A549 (cell line): ENCODE measurements around the gene SLC26A9. TPM values are rescaled to one million over a fixed set of nuclear protein-coding genes. Genes with fewer than 3 reads are reported as not detected.

ENCODE experiments used
- ATAC-seq, 2 experiments: fragments of 200-7000 bp in 1 of 2; fragments of >200 bp in 1 of 2; cut with Nextera tagmentation in 1 of 2; cut with Tn5 transposase in 1 of 2; 3 replicates each; pipeline versions ENCODE4 v1.8.0 to v1.9.1; 2018 to 2020; ENCODE audit warnings: mild to moderate bottlenecking in 1 of 2, moderate library complexity in 1 of 2
- CTCF ChIA-PET: fragments of 300-600 bp; sonication (Branson Sonifier 250); formaldehyde crosslinking; extraction: SDS; loops from one replicate; lab custom pipeline; 2021; ENCODE audit warnings: antibody characterized with exemption, inconsistent platforms; lab: Yijun Ruan, JAX
- POLR2A ChIA-PET: fragments of 350-600 bp; formaldehyde crosslinking; extraction: SDS; loops from one replicate; lab custom pipeline; 2021; ENCODE audit warnings: antibody characterized with exemption, inconsistent platforms; lab: Yijun Ruan, JAX
- DNase-seq, 2 experiments: peaks; one replicate each; pipeline versions ENCODE4 v3.0.0 to v3.0.0-alpha.2; 2011 to 2016; ENCODE audit warnings: low read depth in 1 of 2, low spot score in 1 of 2
- FAIRE-seq: peaks from 2 replicates; lab custom pipeline; 2011; peaks lifted over from hg19 to GRCh38; lab: Jason Lieb, UNC
- H3K27ac ChIP-seq, 2 experiments: fragments of >200 bp; sonication (Bioruptor Twin); formaldehyde crosslinking; 3 replicates each; pipeline ENCODE4 v1.5.1; 2016 to 2017
- H3K4me1 ChIP-seq: fragments of >200 bp; sonication (Bioruptor Twin); formaldehyde crosslinking; 3 replicates; pipeline ENCODE4 v1.6.1; 2016
- H3K4me2 ChIP-seq: fragments of >200 bp; sonication (Bioruptor Twin); formaldehyde crosslinking; 3 replicates; pipeline ENCODE4 v1.6.1; 2016
- H3K4me3 ChIP-seq: fragments of >200 bp; sonication (Bioruptor Twin); formaldehyde crosslinking; 3 replicates; pipeline ENCODE4 v1.5.1; 2016
- H3K9me3 ChIP-seq: fragments of >200 bp; sonication (Bioruptor Twin); formaldehyde crosslinking; 3 replicates; pipeline ENCODE4 v1.6.1; 2016
- CEBPB ChIP-seq, 2 experiments: fragments of >200 bp in 1 of 2; sonication (Bioruptor Twin) in 1 of 2; formaldehyde crosslinking in 1 of 2; IDR thresholded peaks; 2 replicates each; pipeline ENCODE4 v1.6.1; 2012 to 2016
- EHF ChIP-seq: fragments of 250-450 bp; sonication (Bioruptor Pico); IDR thresholded peaks from 2 replicates; pipeline ENCODE4 v1.5.0; 2020; ENCODE audit warnings: mild to moderate bottlenecking
- EP300 ChIP-seq, 2 experiments: fragments of >200 bp; sonication (Bioruptor Twin); formaldehyde crosslinking; IDR thresholded peaks; 2 replicates in 1 of 2; 3 replicates in 1 of 2; pipeline ENCODE4 v1.6.1; 2016 to 2017
- ESRRA ChIP-seq: fragments of 150-350 bp; IDR thresholded peaks from 2 replicates; pipeline ENCODE4 v1.6.1; 2014; ENCODE audit warnings: mild to moderate bottlenecking, low read length, borderline replicate concordance
- FOSB ChIP-seq: fragments of 250-450 bp; sonication (Bioruptor Pico); IDR thresholded peaks from 2 replicates; pipeline ENCODE4 v1.5.0; 2020; ENCODE audit warnings: mild to moderate bottlenecking, moderate library complexity
- FOSL2 ChIP-seq, 2 experiments: fragments of 450-650 bp in 1 of 2; fragments of >200 bp in 1 of 2; sonication (Bioruptor Twin) in 1 of 2; formaldehyde crosslinking; IDR thresholded peaks; 2 replicates each; pipeline versions ENCODE4 v1.5.0 to v1.6.1; 2016 to 2020; ENCODE audit warnings: mild to moderate bottlenecking in 1 of 2, moderate library complexity in 1 of 2
- FOXS1 ChIP-seq: fragments of 250-450 bp; sonication (Bioruptor Pico); IDR thresholded peaks from 2 replicates; pipeline ENCODE4 v1.5.0; 2020; ENCODE audit warnings: mild to moderate bottlenecking, moderate library complexity
- HEYL ChIP-seq: fragments of 250-450 bp; sonication (Bioruptor Pico); IDR thresholded peaks from 2 replicates; pipeline ENCODE4 v1.8.0; 2021; ENCODE audit warnings: mild to moderate bottlenecking, moderate library complexity
- HOXA7 ChIP-seq: fragments of 250-450 bp; sonication (Bioruptor Pico); IDR thresholded peaks from 2 replicates; pipeline ENCODE4 v1.5.0; 2020; ENCODE audit warnings: mild to moderate bottlenecking, moderate library complexity
- HOXB13 ChIP-seq: fragments of 250-450 bp; sonication (Bioruptor Pico); IDR thresholded peaks from 2 replicates; pipeline ENCODE4 v1.5.0; 2020; ENCODE audit warnings: low read depth, mild to moderate bottlenecking, moderate library complexity
- MAFK ChIP-seq: fragments of 450-650 bp; IDR thresholded peaks from 2 replicates; pipeline ENCODE4 v1.6.1; 2014; ENCODE audit not compliant: partially characterized antibody
- MAZ ChIP-seq: fragments of 150-350 bp; IDR thresholded peaks from 2 replicates; pipeline ENCODE4 v1.6.1; 2014; ENCODE audit warnings: antibody characterized with exemption, low read depth, low read length, borderline replicate concordance
- NFE2L2 ChIP-seq: fragments of 150-350 bp; conservative IDR thresholded peaks from 2 replicates; pipeline ENCODE4 v1.6.1; 2014; ENCODE audit warnings: low read length
- NPAS2 ChIP-seq: fragments of 250-450 bp; sonication (Bioruptor Pico); IDR thresholded peaks from 2 replicates; pipeline ENCODE4 v1.8.0; 2022; ENCODE audit warnings: mild to moderate bottlenecking, moderate library complexity, borderline replicate concordance
- NR3C1 ChIP-seq: fragments of >200 bp; sonication (Bioruptor Twin); formaldehyde crosslinking; IDR thresholded peaks from 3 replicates; pipeline ENCODE4 v1.6.1; 2017
- RARB ChIP-seq: fragments of 250-450 bp; sonication (Bioruptor Pico); IDR thresholded peaks from 2 replicates; pipeline ENCODE4 v1.8.0; 2021; ENCODE audit warnings: mild to moderate bottlenecking, moderate library complexity
- RCOR1 ChIP-seq: fragments of 150-350 bp; IDR thresholded peaks from 2 replicates; pipeline ENCODE4 v1.6.1; 2014; ENCODE audit warnings: antibody characterized with exemption, low read length, low read depth
- REST ChIP-seq: fragments of 200-600 bp; sonication (generic); IDR thresholded peaks from 2 replicates; pipeline ENCODE4 v1.6.1; 2016; ENCODE audit warnings: antibody characterized with exemption, mild to moderate bottlenecking, moderate library complexity
- SMC3 ChIP-seq: fragments of >200 bp; sonication (Bioruptor Twin); formaldehyde crosslinking; IDR thresholded peaks from 3 replicates; pipeline ENCODE4 v1.6.1; 2018; ENCODE audit warnings: inconsistent platforms
- TFCP2L1 ChIP-seq: fragments of 250-450 bp; sonication (Bioruptor Pico); IDR thresholded peaks from 2 replicates; pipeline ENCODE4 v1.5.0; 2021; ENCODE audit warnings: mild to moderate bottlenecking
- TP53 ChIP-seq: fragments of 250-450 bp; sonication (Bioruptor Pico); IDR thresholded peaks from 2 replicates; pipeline ENCODE4 v1.5.0; 2021; ENCODE audit warnings: mild to moderate bottlenecking, moderate library complexity
- USF2 ChIP-seq: fragments of 450-650 bp; IDR thresholded peaks from 2 replicates; pipeline ENCODE4 v1.6.1; 2014; ENCODE audit warnings: antibody characterized with exemption
- ZNF302 ChIP-seq: fragments of 250-450 bp; sonication (Bioruptor Pico); IDR thresholded peaks from 2 replicates; pipeline ENCODE4 v1.9.0; 2021; ENCODE audit warnings: inconsistent platforms, mild to moderate bottlenecking, moderate library complexity
- WGBS: methylation state at CpG from one replicate; pipeline ENCODE4 v1.1.6; 2017; ENCODE audit errors: missing lambda C conversion rate; 5-methylcytosine and 5-hydroxymethylcytosine counted together
- polyA plus RNA-seq, 4 experiments: library from polyadenylated mRNA; depleted of rRNA in 3 of 4; stranded (reverse); fragments of >200 nt; fragmentation: RNase III in 1 of 4; extraction: RNeasy Plus Mini Kit Qiagen cat#74134 plus additional on column Dnase treatment in 1 of 4; gene quantifications; 2 replicates in 3 of 4; 3 replicates in 1 of 4; pipeline ENCODE4 v1.2.3, GENCODE V29; 2011 to 2017
- TF ChIP-seq, protein P1 (sequence below): fragments of >200 bp; sonication (Bioruptor Twin); formaldehyde crosslinking; IDR thresholded peaks from 3 replicates; pipeline ENCODE4 v1.5.1; 2016
- TF ChIP-seq, protein P2 (sequence below): fragments of >200 bp; sonication (Bioruptor Twin); formaldehyde crosslinking; IDR thresholded peaks from 2 replicates; pipeline ENCODE4 v1.6.1; 2016

The SLC26A9 gene
- polyA plus RNA-seq, 2 of the 4 experiments (the other 2 are of a cell fraction) = 0.18 to 0.98 TPM

GRCh38 chr1:205922806-205923205 is 20.4 kb downstream of the SLC26A9 start:
- ChIA-PET CTCF (interaction anchor here (1.0 to 23.3 kb wide), 6 partner anchors 12 to 132 kb away, joined by 3 to 822 read pairs (median 6); no protein-coding TSS in a partner anchor), POLR2A (no interaction called here)
- H3K9me3 ChIP-seq = no peaks in the 10 kb centered on the region
- no peak overlapping the region for H3K4me2 ChIP-seq
- DNase-seq = no peak
- WGBS = 74% methylated on average over 6 of the region's 6 CpGs
- no peak for ATAC-seq
- H3K4me1 ChIP-seq = peaks cover 27% of the 10 kb centered on the region
- no peak for FAIRE-seq
- peak overlapping the region in 1 of 2 experiments; percentile 31; a peak in 2 of 6 replicates for H3K27ac ChIP-seq
- TF ChIP-seq CEBPB (IDR thresholded peaks at IDR 0.05) = no peak
- H3K4me3 ChIP-seq = no peak overlapping the region

GRCh38 chr1:205922314-205922713 is 20.9 kb downstream of the SLC26A9 start:
- Histone ChIP-seq H3K9me3 (no peaks in the 10 kb centered on the region), H3K4me1 (peaks cover 27% of the 10 kb centered on the region), H3K27ac (no peak overlapping the region; a peak in 1 of 6 replicates), H3K4me2 (no peak overlapping the region), H3K4me3 (no peak overlapping the region)
- TF ChIP-seq NR3C1 (no peak), FOSL2 (IDR thresholded peaks at IDR 0.05) (no peak), FOSL2 (CRISPR knock-in tag; IDR thresholded peaks at IDR 0.05) (no peak), RCOR1 (no peak), RARB (CRISPR knock-in tag) (no peak), HOXB13 (CRISPR knock-in tag) (no peak), REST (no peak), MAZ (no peak), SMC3 (no peak), FOSB (CRISPR knock-in tag) (no peak), USF2 (no peak), CEBPB (IDR thresholded peaks at IDR 0.05) (no peak), TP53 (CRISPR knock-in tag) (no peak), HOXA7 (no peak)
- TF ChIP-seq, protein P1, sequence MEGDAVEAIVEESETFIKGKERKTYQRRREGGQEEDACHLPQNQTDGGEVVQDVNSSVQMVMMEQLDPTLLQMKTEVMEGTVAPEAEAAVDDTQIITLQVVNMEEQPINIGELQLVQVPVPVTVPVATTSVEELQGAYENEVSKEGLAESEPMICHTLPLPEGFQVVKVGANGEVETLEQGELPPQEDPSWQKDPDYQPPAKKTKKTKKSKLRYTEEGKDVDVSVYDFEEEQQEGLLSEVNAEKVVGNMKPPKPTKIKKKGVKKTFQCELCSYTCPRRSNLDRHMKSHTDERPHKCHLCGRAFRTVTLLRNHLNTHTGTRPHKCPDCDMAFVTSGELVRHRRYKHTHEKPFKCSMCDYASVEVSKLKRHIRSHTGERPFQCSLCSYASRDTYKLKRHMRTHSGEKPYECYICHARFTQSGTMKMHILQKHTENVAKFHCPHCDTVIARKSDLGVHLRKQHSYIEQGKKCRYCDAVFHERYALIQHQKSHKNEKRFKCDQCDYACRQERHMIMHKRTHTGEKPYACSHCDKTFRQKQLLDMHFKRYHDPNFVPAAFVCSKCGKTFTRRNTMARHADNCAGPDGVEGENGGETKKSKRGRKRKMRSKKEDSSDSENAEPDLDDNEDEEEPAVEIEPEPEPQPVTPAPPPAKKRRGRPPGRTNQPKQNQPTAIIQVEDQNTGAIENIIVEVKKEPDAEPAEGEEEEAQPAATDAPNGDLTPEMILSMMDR = no peak
- 95% methylated on average over 6 of the region's 6 CpGs for WGBS
- DNase-seq = no peak
- no peak for FAIRE-seq
- no peak for ATAC-seq
- POLR2A ChIA-PET = no interaction called here
- CTCF ChIA-PET = interaction anchor here (0.6 to 23.3 kb wide), 9 partner anchors 11 to 647 kb away, joined by 3 to 822 read pairs (median 7); no protein-coding TSS in a partner anchor

DNA sequence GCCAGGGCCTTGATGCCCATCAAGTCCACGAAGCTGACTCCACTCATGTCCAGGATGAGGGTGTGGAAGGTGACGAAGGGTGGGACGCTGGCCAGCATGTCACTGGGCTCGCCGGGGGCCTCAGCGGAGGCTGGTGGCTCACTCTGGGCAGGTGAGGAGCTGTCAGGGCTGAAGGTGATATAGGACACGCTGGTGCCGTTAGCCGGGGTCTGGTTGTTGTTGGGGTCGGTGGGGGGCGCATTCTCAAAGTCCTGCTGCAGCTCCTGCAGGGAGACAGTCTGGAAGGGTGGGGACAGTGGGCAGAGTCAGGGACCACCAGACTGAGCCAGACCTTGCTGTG is 21.7 kb downstream of the SLC26A9 start:
- CTCF ChIA-PET = interaction anchor here (0.7 to 23.3 kb wide), 8 partner anchors 10 to 183 kb away, joined by 3 to 822 read pairs (median 66); no protein-coding TSS in a partner anchor
- FAIRE-seq = no peak
- WGBS = 94% methylated on average over 11 of the region's 11 CpGs

More for the DNA sequence above, 21.7 kb downstream of the SLC26A9 start:
- DNase-seq (no peak), ATAC-seq (no peak)
- no peak for TF ChIP-seq NR3C1
- TF ChIP-seq EP300 (IDR thresholded peaks at IDR 0.05) = no peak
- no peak for TF ChIP-seq NFE2L2
- no peak for TF ChIP-seq EHF (CRISPR knock-in tag)
- no peak for TF ChIP-seq MAZ
- TF ChIP-seq TFCP2L1 (CRISPR knock-in tag) = no peak
- no peak for TF ChIP-seq FOXS1 (CRISPR knock-in tag)
- no peak for TF ChIP-seq ESRRA
- TF ChIP-seq NPAS2 (CRISPR knock-in tag) = no peak
- no peak for TF ChIP-seq RARB (CRISPR knock-in tag)
- TF ChIP-seq, protein P2, sequence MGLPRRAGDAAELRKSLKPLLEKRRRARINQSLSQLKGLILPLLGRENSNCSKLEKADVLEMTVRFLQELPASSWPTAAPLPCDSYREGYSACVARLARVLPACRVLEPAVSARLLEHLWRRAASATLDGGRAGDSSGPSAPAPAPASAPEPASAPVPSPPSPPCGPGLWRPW = no peak
- TF ChIP-seq MAFK = no peak
- no peak for TF ChIP-seq CEBPB (IDR thresholded peaks at IDR 0.05)
- no peak for TF ChIP-seq HOXB13 (CRISPR knock-in tag)
- TF ChIP-seq ZNF302 (CRISPR knock-in tag) = no peak
- TF ChIP-seq HEYL (CRISPR knock-in tag) = no peak
- peaks cover 23% of the 10 kb centered on the region for H3K4me1 ChIP-seq
- H3K4me3 ChIP-seq = no peak overlapping the region
- POLR2A ChIA-PET = no interaction called here
- H3K27ac ChIP-seq = peak overlapping the region in 1 of 2 experiments; percentile 21; a peak in 1 of 6 replicates
- H3K9me3 ChIP-seq = no peaks in the 10 kb centered on the region
- H3K4me2 ChIP-seq = no peak overlapping the region
